Endodermal cell (in vitro differentiated cells): ENCODE data around the gene FAM98B. TPM values are rescaled to one million over a fixed set of nuclear protein-coding genes. Genes with fewer than 3 reads are reported as not detected.

ENCODE experiments used
- DNase-seq: peaks from one replicate; pipeline ENCODE4 v3.0.0-alpha.2; 2017
- H3K27ac ChIP-seq: 2 replicates; pipeline ENCODE4 v1.5.1; 2013; ENCODE audit warnings: mild to moderate bottlenecking, low read depth, low read length, moderate library complexity
- H3K27me3 ChIP-seq: 2 replicates; pipeline ENCODE4 v1.6.1; 2013; ENCODE audit warnings: mild to moderate bottlenecking, low read length, moderate library complexity; ENCODE audit not compliant: insufficient read depth, control insufficient read depth, poor library complexity, severe bottlenecking
- H3K36me3 ChIP-seq: 2 replicates; pipeline ENCODE4 v1.7.0; 2013; ENCODE audit warnings: mild to moderate bottlenecking, low read length, moderate library complexity; ENCODE audit not compliant: control insufficient read depth, insufficient read depth
- H3K4me1 ChIP-seq: one replicate; pipeline ENCODE4 v1.7.0; 2013; ENCODE audit warnings: low read length; ENCODE audit not compliant: control insufficient read depth, insufficient read depth
- H3K4me3 ChIP-seq: 2 replicates; pipeline ENCODE4 v1.5.1; 2013; ENCODE audit warnings: mild to moderate bottlenecking, low read length, moderate library complexity
- H3K9ac ChIP-seq: 2 replicates; pipeline ENCODE4 v1.6.1; 2013; ENCODE audit warnings: mild to moderate bottlenecking, low read length, moderate library complexity; ENCODE audit not compliant: poor library complexity, severe bottlenecking; ENCODE audit errors: extremely low read depth
- H3K9me3 ChIP-seq: 2 replicates; pipeline ENCODE4 v1.6.1; 2013; ENCODE audit warnings: mild to moderate bottlenecking, low read length, moderate library complexity; ENCODE audit not compliant: control insufficient read depth
- H3K27ac Mint-ChIP-seq: 2 replicates; pipeline ENCODE4 v1.8.0; 2020; ENCODE audit warnings: mixed read lengths
- H3K27me3 Mint-ChIP-seq: 2 replicates; pipeline ENCODE4 v1.8.0; 2021; ENCODE audit warnings: mild to moderate bottlenecking, mixed read lengths; ENCODE audit not compliant: insufficient read depth
- H3K36me3 Mint-ChIP-seq: 2 replicates; pipeline ENCODE4 v1.8.0; 2020; ENCODE audit warnings: low read depth, mixed read lengths
- H3K4me1 Mint-ChIP-seq: 2 replicates; pipeline ENCODE4 v1.8.0; 2020; ENCODE audit warnings: mixed read lengths
- H3K4me3 Mint-ChIP-seq: 2 replicates; pipeline ENCODE4 v1.8.0; 2020; ENCODE audit warnings: mild to moderate bottlenecking, moderate library complexity, mixed read lengths
- H3K9me3 Mint-ChIP-seq: 2 replicates; pipeline ENCODE4 v1.8.0; 2020; ENCODE audit warnings: mild to moderate bottlenecking, mixed read lengths
- CTCF ChIP-seq: fragments of 200-600 bp; sonication (generic); conservative IDR thresholded peaks from 2 replicates; pipeline ENCODE4 v1.5.0; 2021; ENCODE audit warnings: antibody characterized with exemption, mild to moderate bottlenecking
- WGBS, 2 experiments: methylation state at CpG; one replicate each; pipeline versions ENCODE4 v1.1.5 to v1.1.7; 2013; ENCODE audit warnings: missing lambda C conversion rate in 2 of 2, mixed read lengths in 1 of 2; ENCODE audit not compliant: insufficient coverage in 1 of 2, insufficient read length in 1 of 2; 5-methylcytosine and 5-hydroxymethylcytosine counted together
- total RNA-seq, 2 donors: library from RNA; stranded (reverse); fragmentation: NEBNext Ultra II Directional in 1 of 2; extraction: Animal tissue kit (Norgen Biotek cat#: 25700) in 1 of 2; gene quantifications; 2 replicates in 1 of 2; 3 replicates in 1 of 2; pipeline ENCODE4 v1.2.1, GENCODE V29; 2021

FAM98B gene
- total RNA-seq, 2 donors from 2014 or later, result 54.3 to 55.9 TPM

GRCh38 chr15:38482572-38482971 lies 28.6 kb downstream of the FAM98B start:
- Histone ChIP-seq H3K9ac (no peak overlapping the region), H3K27me3 (no peaks in the 10 kb centered on the region), H3K4me3 (no peak overlapping the region), H3K9me3 (no peaks in the 10 kb centered on the region), H3K36me3 (peaks cover 37% of the 10 kb centered on the region), H3K4me1 (no peaks in the 10 kb centered on the region), H3K27ac (no peak overlapping the region)
- H3K27me3 Mint-ChIP-seq, result no peaks in the 10 kb centered on the region
- DNase-seq, result no peak
- no peak for TF ChIP-seq CTCF
- H3K27ac Mint-ChIP-seq, result no peak overlapping the region
- no peak overlapping the region for H3K4me3 Mint-ChIP-seq
- H3K9me3 Mint-ChIP-seq, result no peaks in the 10 kb centered on the region
- peaks cover 11% of the 10 kb centered on the region for H3K36me3 Mint-ChIP-seq
- no peaks in the 10 kb centered on the region for H3K4me1 Mint-ChIP-seq

GRCh38 chr15:38486936-38487335 lies 33.0 kb downstream of the FAM98B start:
- H3K27ac ChIP-seq, result no peak overlapping the region

GRCh38 chr15:38487378-38487777 lies 33.5 kb downstream of the FAM98B start:
- Mint-ChIP-seq H3K27ac (no peak overlapping the region), H3K27me3 (no peaks in the 10 kb centered on the region), H3K4me3 (no peak overlapping the region), H3K9me3 (no peaks in the 10 kb centered on the region), H3K4me1 (peaks cover 20% of the 10 kb centered on the region), H3K36me3 (peaks cover 8% of the 10 kb centered on the region)
- Histone ChIP-seq H3K36me3 (peaks cover 29% of the 10 kb centered on the region), H3K9me3 (no peaks in the 10 kb centered on the region), H3K27me3 (no peaks in the 10 kb centered on the region), H3K27ac (no peak overlapping the region), H3K4me1 (no peaks in the 10 kb centered on the region), H3K9ac (no peak overlapping the region), H3K4me3 (no peak overlapping the region)
- WGBS, 2 experiments, result 93 to 100% methylated on average over 1 of the region's 1 CpG
- no peak for DNase-seq
- TF ChIP-seq CTCF, result no peak

More at GRCh38 chr15:38486936-38487335, 33.0 kb downstream of the FAM98B start:
- Mint-ChIP-seq H3K4me3 (no peak overlapping the region), H3K27ac (no peak overlapping the region), H3K4me1 (peaks cover 20% of the 10 kb centered on the region), H3K9me3 (no peaks in the 10 kb centered on the region), H3K27me3 (no peaks in the 10 kb centered on the region), H3K36me3 (peaks cover 9% of the 10 kb centered on the region)
- Histone ChIP-seq H3K4me3 (no peak overlapping the region), H3K27me3 (no peaks in the 10 kb centered on the region), H3K4me1 (no peaks in the 10 kb centered on the region), H3K9ac (no peak overlapping the region), H3K36me3 (peaks cover 30% of the 10 kb centered on the region), H3K9me3 (no peaks in the 10 kb centered on the region)
- WGBS, 2 experiments, result 98% methylated on average over 2 of the region's 2 CpGs; no CpG with 5 or more reads in 1 of the 2 experiments
- TF ChIP-seq CTCF, result no peak
- DNase-seq, result no peak
